NCI-H187 treated with DMSO at 0.1 percent for 48 hours (cell line): ENCODE data around the gene BTG2.

Experiments
- DNase-seq: peaks from one replicate; lab custom pipeline; 2025; lab: John Stamatoyannopoulos, UW

Gene BTG2

GRCh38 chr1:203276916-203277545, 28.3 kb upstream of the BTG2 start:
- no peak for DNase-seq

GRCh38 chr1:203278082-203278884, 27.0 kb upstream of the BTG2 start:
- peak; percentile 79 for DNase-seq

- no peak for DNase-seq
Observed at GRCh38 chr1:203278885-203279406, 26.4 kb upstream of the BTG2 start.

- no peak for DNase-seq
Observed at GRCh38 chr1:203280061-203280460, 25.3 kb upstream of the BTG2 start.

GRCh38 chr1:203281033-203281432, 24.3 kb upstream of the BTG2 start:
- no peak for DNase-seq

GRCh38 chr1:203281851-203282661, 23.3 kb upstream of the BTG2 start:
- DNase-seq, result no peak

GRCh38 chr1:203282720-203283542, 22.4 kb upstream of the BTG2 start:
- peak; percentile 84 for DNase-seq

GRCh38 chr1:203283597-203283996, 21.7 kb upstream of the BTG2 start:
- DNase-seq, result no peak

GRCh38 chr1:203284411-203285123, 20.8 kb upstream of the BTG2 start:
- no peak for DNase-seq

- no peak for DNase-seq
Observed at GRCh38 chr1:203286161-203286984, 18.9 kb upstream of the BTG2 start.

GRCh38 chr1:203287109-203287893, 18.0 kb upstream of the BTG2 start:
- no peak for DNase-seq

GRCh38 chr1:203287898-203288297, 17.4 kb upstream of the BTG2 start:
- no peak for DNase-seq

- no peak for DNase-seq
Observed at GRCh38 chr1:203288400-203288799, 16.9 kb upstream of the BTG2 start.

- no peak for DNase-seq
Observed at GRCh38 chr1:203289281-203289981, 15.9 kb upstream of the BTG2 start.

GRCh38 chr1:203289982-203290260, 15.4 kb upstream of the BTG2 start:
- DNase-seq, result no peak

GRCh38 chr1:203290261-203291089, 14.8 kb upstream of the BTG2 start:
- DNase-seq, result peak; percentile 95

GRCh38 chr1:203291201-203292096, 13.9 kb upstream of the BTG2 start:
- DNase-seq, result no peak
